ENCODE measurements around the gene DUSP2.
A peak's percentile ranks its signal among the peaks of the same experiment; 100 is the strongest.

Gene DUSP2, protein sequence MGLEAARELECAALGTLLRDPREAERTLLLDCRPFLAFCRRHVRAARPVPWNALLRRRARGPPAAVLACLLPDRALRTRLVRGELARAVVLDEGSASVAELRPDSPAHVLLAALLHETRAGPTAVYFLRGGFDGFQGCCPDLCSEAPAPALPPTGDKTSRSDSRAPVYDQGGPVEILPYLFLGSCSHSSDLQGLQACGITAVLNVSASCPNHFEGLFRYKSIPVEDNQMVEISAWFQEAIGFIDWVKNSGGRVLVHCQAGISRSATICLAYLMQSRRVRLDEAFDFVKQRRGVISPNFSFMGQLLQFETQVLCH

DNA sequence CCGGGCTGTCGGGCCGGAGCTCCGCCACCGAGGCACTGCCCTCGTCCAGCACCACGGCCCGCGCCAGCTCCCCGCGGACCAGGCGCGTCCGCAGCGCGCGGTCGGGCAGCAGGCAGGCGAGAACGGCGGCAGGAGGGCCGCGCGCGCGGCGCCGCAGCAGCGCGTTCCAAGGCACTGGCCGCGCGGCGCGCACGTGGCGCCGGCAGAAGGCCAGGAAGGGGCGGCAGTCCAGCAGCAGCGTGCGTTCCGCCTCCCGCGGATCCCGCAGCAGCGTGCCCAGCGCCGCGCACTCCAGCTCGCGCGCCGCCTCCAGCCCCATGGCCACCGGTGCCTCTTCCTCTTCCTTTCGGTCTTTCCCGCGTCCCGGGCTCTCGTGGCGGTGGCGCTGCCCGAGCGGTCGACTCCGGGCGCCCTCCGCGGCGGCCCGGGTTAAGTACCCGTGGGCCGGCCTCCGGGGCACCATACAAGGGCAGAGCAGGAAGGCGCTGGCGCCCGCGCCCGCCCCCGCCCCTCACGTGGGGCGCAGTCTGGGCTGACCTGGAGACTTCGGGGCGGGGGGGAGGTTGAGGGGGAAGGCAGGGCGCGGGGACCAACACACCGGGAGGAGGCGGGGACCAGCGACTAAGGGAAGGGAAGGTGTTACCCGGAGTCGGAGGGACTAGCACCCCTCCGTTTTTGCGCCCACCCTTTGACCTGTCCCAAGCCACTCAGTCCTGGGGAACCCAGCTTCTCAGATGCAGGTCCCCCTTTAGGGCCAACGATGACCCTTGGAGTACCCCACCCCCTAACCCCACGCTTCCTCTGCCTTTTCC, at the start of gene DUSP2:
Gene DUSP2 (minus strand): TSS at position 405 of the 812 bp plus-strand sequence. CDS start 86 bp downstream, at position 319.
- no peak for DNase-seq (ENCODE audit: low read depth)
- peak within 1 kb of the TSS; percentile 55 for H3K4me3 ChIP-seq (ENCODE audit: low read depth, low read length)

GRCh38 chr2:96191937-96192670, 46.9 kb upstream of the DUSP2 start:
- no peak overlapping the region for H3K4me3 ChIP-seq (ENCODE audit: low read depth, low read length)
- DNase-seq (ENCODE audit: low read depth): no peak

- H3K4me3 ChIP-seq (ENCODE audit: low read depth, low read length): no peak overlapping the region
- DNase-seq (ENCODE audit: low read depth): no peak
Observed at GRCh38 chr2:96188821-96189526, 43.7 kb upstream of the DUSP2 start.

- H3K4me3 ChIP-seq (ENCODE audit: low read depth, low read length): no peak overlapping the region
- DNase-seq (ENCODE audit: low read depth): no peak
Observed at GRCh38 chr2:96186562-96186961, 41.3 kb upstream of the DUSP2 start.

- no peak for DNase-seq (ENCODE audit: low read depth)
Observed at GRCh38 chr2:96185516-96185915, 40.3 kb upstream of the DUSP2 start.

GRCh38 chr2:96184989-96185388, 39.7 kb upstream of the DUSP2 start:
- H3K4me3 ChIP-seq (ENCODE audit: low read depth, low read length): no peak overlapping the region
- DNase-seq (ENCODE audit: low read depth): no peak

More at GRCh38 chr2:96185516-96185915, 40.3 kb upstream of the DUSP2 start:
- no peak overlapping the region for H3K4me3 ChIP-seq (ENCODE audit: low read depth, low read length)

- no peak for DNase-seq (ENCODE audit: low read depth)
- H3K4me3 ChIP-seq (ENCODE audit: low read depth, low read length): no peak overlapping the region
Observed at GRCh38 chr2:96184188-96184587, 38.9 kb upstream of the DUSP2 start.

- no peak overlapping the region for H3K4me3 ChIP-seq (ENCODE audit: low read depth, low read length)
- no peak for DNase-seq (ENCODE audit: low read depth)
Observed at GRCh38 chr2:96181529-96181928, 36.3 kb upstream of the DUSP2 start.

- no peak for DNase-seq (ENCODE audit: low read depth)
- no peak overlapping the region for H3K4me3 ChIP-seq (ENCODE audit: low read depth, low read length)
Observed at GRCh38 chr2:96180521-96180920, 35.3 kb upstream of the DUSP2 start.

DNA sequence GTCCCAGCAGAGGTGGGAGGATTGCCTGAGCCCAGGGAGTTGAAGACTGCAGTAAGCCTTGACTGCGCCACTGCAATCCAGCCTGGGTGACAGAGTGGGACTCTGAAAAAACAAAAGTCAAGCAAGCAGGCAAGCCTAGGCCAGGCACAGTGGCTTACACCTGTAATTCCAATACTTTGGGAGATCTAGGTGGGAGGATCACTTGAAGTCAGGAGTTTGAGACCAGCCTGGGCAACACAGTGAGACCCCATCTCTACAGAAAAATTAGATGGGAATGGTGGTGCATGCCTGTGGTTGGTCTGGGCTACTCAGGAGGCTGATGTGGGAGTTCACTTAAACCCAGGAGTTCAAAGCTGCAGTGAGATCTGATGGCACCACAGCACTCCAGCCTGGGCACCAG, 34.8 kb upstream of the DUSP2 start:
- DNase-seq (ENCODE audit: low read depth): no peak
- no peak overlapping the region for H3K4me3 ChIP-seq (ENCODE audit: low read depth, low read length)

GRCh38 chr2:96176661-96177060, 31.4 kb upstream of the DUSP2 start:
- no peak overlapping the region for H3K4me3 ChIP-seq (ENCODE audit: low read depth, low read length)
- DNase-seq (ENCODE audit: low read depth): no peak

- H3K4me3 ChIP-seq (ENCODE audit: low read depth, low read length): no peak overlapping the region
- DNase-seq (ENCODE audit: low read depth): peak; percentile 35
Observed at GRCh38 chr2:96175951-96176350, 30.7 kb upstream of the DUSP2 start.

DNA sequence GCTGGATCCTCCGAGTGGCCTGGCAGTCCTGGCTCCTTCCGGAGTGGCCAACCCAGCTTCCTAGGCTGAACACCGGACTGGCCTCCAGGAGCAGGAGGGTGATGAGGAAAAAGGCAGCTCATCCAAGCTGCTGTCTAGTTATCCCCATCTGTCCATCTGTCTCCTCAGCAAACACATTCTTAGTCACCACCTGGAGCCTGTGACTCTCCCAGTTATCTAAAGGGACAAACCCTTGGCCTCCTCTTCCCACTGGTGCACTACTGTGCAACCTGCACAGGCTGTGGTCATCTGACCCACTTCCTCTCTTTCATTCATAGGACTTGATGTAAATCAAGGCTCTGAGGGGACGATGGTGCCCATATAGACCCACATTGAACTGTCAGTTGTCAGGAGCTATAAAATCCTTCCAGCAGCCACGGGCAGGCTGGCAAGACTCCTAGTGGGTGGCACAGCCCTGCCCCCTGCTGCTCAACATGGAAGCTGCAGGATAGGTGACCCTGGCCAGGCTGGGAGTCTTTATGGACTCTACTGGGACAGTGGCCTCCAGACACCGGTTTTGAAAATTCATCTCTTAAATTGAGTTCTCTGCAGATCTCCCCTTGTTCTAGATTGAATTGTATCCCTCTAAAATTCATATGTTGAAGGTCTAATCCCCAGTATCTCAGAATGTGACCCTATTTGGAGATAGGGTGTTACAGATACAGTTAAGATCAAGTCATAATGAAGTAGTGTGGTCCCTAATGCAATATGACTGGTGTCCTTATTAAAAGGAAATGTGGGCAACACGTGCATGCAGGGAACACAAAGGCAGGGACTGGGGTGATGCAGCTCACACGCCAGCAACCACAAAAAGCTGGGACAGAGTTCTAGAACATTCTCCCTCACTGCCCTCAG, 29.3 kb upstream of the DUSP2 start:
- no peak for DNase-seq (ENCODE audit: low read depth)
- no peak overlapping the region for H3K4me3 ChIP-seq (ENCODE audit: low read depth, low read length)

DNA sequence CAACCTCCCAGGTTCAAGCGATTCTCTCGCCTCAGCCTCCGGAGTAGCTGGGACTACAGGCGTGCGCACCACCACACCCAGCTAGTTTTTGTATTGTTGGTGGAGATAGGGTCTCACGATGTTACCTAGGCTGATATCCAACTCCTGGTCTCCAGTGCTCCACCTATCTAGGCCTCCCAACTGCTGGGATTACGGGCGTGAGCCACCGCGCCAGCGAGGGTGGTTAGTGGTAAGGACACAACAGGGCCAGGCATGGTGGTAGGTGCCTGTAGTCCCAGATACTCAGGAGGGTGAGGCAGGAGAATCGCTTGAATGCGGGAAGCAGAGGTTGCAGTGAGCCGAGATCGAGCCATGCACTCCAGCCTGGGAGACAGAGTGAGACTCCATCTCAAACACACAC, 26.6 kb upstream of the DUSP2 start:
- H3K4me3 ChIP-seq (ENCODE audit: low read depth, low read length): no peak overlapping the region
- no peak for DNase-seq (ENCODE audit: low read depth)

DNA sequence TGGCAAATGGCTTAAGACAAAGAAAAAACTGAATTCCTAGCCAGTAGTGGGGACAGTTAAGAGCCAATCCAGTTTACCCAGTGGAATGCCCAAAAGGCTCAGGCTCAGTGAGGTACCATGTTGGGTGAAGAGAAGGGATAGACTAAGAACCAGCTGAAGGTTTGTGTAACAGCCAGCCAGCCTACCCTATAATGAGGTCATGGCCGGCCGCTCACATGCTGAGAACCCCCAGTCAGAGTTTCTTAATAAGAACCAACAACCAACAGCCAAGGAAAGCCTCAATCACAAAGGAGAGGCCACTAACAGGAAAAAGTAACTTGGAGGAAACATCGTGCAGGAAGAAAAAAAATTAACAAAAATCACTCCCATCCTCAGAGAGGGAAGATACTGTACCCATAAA, 25.4 kb upstream of the DUSP2 start:
- H3K4me3 ChIP-seq (ENCODE audit: low read depth, low read length): no peak overlapping the region
- no peak for DNase-seq (ENCODE audit: low read depth)

DNA sequence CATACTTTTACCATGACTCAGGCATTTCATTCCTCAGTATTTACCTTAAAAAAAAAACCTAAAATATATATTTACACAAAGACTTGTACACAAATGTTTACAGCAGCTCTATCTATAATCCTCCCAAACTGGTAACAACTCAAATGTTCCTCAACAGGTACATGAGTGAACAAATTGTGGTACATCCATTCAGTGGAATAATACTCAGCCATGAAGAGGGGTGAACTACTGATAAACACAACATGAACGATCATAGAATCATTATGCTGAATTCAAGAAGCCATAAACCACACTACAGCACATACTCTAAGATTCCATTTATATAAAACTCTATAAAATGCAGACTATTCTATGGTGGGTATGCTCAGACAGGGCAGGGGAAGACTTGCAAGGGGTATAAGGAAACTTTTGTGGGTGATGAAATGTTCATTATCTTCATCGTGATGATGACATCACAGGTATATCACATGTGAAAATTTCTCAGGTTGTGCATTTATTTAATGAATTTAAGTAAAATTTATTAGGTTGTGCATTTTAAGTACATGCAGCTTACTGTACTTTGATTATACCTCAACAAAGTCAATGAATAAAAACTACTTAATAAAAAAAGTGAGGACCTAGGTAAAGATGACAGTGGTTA, 24.7 kb upstream of the DUSP2 start:
- DNase-seq (ENCODE audit: low read depth): no peak
- H3K4me3 ChIP-seq (ENCODE audit: low read depth, low read length): no peak overlapping the region

- H3K4me3 ChIP-seq (ENCODE audit: low read depth, low read length): no peak overlapping the region
- DNase-seq (ENCODE audit: low read depth): no peak
Observed at GRCh38 chr2:96167407-96168013, 22.3 kb upstream of the DUSP2 start.

Data from skeletal muscle cell (primary cell).